NK-92 (cell line): ENCODE measurements around the gene CCDC82.
A peak's percentile ranks its signal among the peaks of the same experiment; 100 is the strongest.

ENCODE experiments used
- DNase-seq: peaks from one replicate; lab custom pipeline; 2025; ENCODE audit not compliant: unreplicated experiment; lab: John Stamatoyannopoulos, UW

CCDC82 gene

GRCh38 chr11:96365493-96365892 lies 24.2 kb downstream of the CCDC82 start:
- no peak for DNase-seq

GRCh38 chr11:96361778-96362177 lies 27.9 kb downstream of the CCDC82 start:
- no peak for DNase-seq

GRCh38 chr11:96358321-96358720 lies 31.4 kb downstream of the CCDC82 start:
- DNase-seq, result no peak

GRCh38 chr11:96357794-96358193 lies 31.9 kb downstream of the CCDC82 start:
- DNase-seq, result no peak

- no peak for DNase-seq
Measured at GRCh38 chr11:96356848-96357247, 32.9 kb downstream of the CCDC82 start.

GRCh38 chr11:96342961-96343711 lies 46.6 kb downstream of the CCDC82 start, which contains the start of gene MAML2:
Gene MAML2 (minus strand): TSS chr11:96343195. CDS start chr11:96341895, 1,300 bp downstream.
- peak; percentile 51 for DNase-seq

- DNase-seq, result no peak
Measured at GRCh38 chr11:96342014-96342960, 47.4 kb downstream of the CCDC82 start.

GRCh38 chr11:96341211-96342013 lies 48.3 kb downstream of the CCDC82 start:
- peak; percentile 2 for DNase-seq

- no peak for DNase-seq
Measured at GRCh38 chr11:96340555-96340885, 49.2 kb downstream of the CCDC82 start.

GRCh38 chr11:96339706-96340554 lies 49.8 kb downstream of the CCDC82 start:
- no peak for DNase-seq

- no peak for DNase-seq
Measured at GRCh38 chr11:96338910-96339705, 50.6 kb downstream of the CCDC82 start.

GRCh38 chr11:96337541-96338431 lies 51.9 kb downstream of the CCDC82 start:
- no peak for DNase-seq

- DNase-seq, result no peak
Measured at GRCh38 chr11:96335388-96335787, 54.3 kb downstream of the CCDC82 start.

- no peak for DNase-seq
Measured at GRCh38 chr11:96334219-96334618, 55.5 kb downstream of the CCDC82 start.

- no peak for DNase-seq
Measured at GRCh38 chr11:96333191-96333719, 56.5 kb downstream of the CCDC82 start.

GRCh38 chr11:96332126-96332771 lies 57.5 kb downstream of the CCDC82 start:
- DNase-seq, result no peak

GRCh38 chr11:96331699-96332116 lies 58.0 kb downstream of the CCDC82 start:
- DNase-seq, result no peak

GRCh38 chr11:96330511-96330859 lies 59.2 kb downstream of the CCDC82 start:
- DNase-seq, result no peak
